ENCODE measurements around the gene GPC5.

- TF ChIP-seq REST (tag by site-specific recombination; IDR thresholded peaks at IDR 0.05), result no peak
- TF ChIP-seq OSR2 (tag by site-specific recombination; IDR thresholded peaks at IDR 0.05), result no peak
- TF ChIP-seq ZNF274 (IDR thresholded peaks at IDR 0.05; ENCODE audit: low read length), result no peak
- no peak for TF ChIP-seq ZNF274 (tag by site-specific recombination; IDR thresholded peaks at IDR 0.05; ENCODE audit: borderline replicate concordance)
- TF ChIP-seq PRDM10 (tag by site-specific recombination; IDR thresholded peaks at IDR 0.05), result no peak
- no peak for TF ChIP-seq TRIM28 (IDR thresholded peaks at IDR 0.05; ENCODE audit: borderline replicate concordance, low read length)
- TF ChIP-seq CTCF (tag by site-specific recombination; IDR thresholded peaks at IDR 0.05), result no peak
- no peak for TF ChIP-seq ZNF19 (tag by site-specific recombination; IDR thresholded peaks at IDR 0.05; ENCODE audit: low read depth)
- no peak for TF ChIP-seq ZNF335 (tag by site-specific recombination; conservative IDR thresholded peaks at IDR 0.05)
- no peak for TF ChIP-seq ATF2 (tag by site-specific recombination; IDR thresholded peaks at IDR 0.05; ENCODE audit: low read depth)
- no peak for TF ChIP-seq ZNF560 (tag by site-specific recombination; IDR thresholded peaks at IDR 0.05; ENCODE audit: borderline replicate concordance)
These were observed 174.7 kb downstream of the GPC5 start for GRCh38 chr13:91572944-91573598.

Measured in HEK293 (cell line).